Smooth muscle cell (in vitro differentiated cells): ENCODE results near the gene AVP. TPM values are rescaled to one million over a fixed set of nuclear protein-coding genes. Genes with fewer than 3 reads are reported as not detected.

Experiments
- DNase-seq: peaks from one replicate; lab custom pipeline; 2025; ENCODE audit not compliant: unreplicated experiment; lab: John Stamatoyannopoulos, UW
- H2AFZ ChIP-seq: fragments of 200-600 bp; sonication (generic); 2 replicates; pipeline ENCODE4 v1.6.0; 2016; ENCODE audit warnings: antibody characterized with exemption, low read depth, mild to moderate bottlenecking
- H3F3A ChIP-seq: fragments of 200-600 bp; sonication (generic); 2 replicates; pipeline ENCODE4 v1.6.0; 2017; ENCODE audit warnings: antibody characterized with exemption, low read depth
- H3K27ac ChIP-seq: fragments of 200-600 bp; sonication (generic); 2 replicates; pipeline ENCODE4 v1.5.1; 2016; ENCODE audit warnings: low read depth, mild to moderate bottlenecking
- H3K27me3 ChIP-seq: fragments of 200-600 bp; sonication (generic); 2 replicates; pipeline ENCODE4 v1.6.1; 2016; ENCODE audit warnings: low read depth, mild to moderate bottlenecking
- H3K36me3 ChIP-seq: fragments of 200-600 bp; sonication (generic); 2 replicates; pipeline ENCODE4 v1.5.1; 2016; ENCODE audit warnings: low read depth
- H3K4me1 ChIP-seq: fragments of 200-600 bp; sonication (generic); 2 replicates; pipeline ENCODE4 v1.5.1; 2016; ENCODE audit warnings: low read depth
- H3K4me2 ChIP-seq: fragments of 200-600 bp; sonication (generic); 2 replicates; pipeline ENCODE4 v1.6.0; 2016; ENCODE audit warnings: mild to moderate bottlenecking
- H3K4me3 ChIP-seq: fragments of 200-600 bp; sonication (generic); 2 replicates; pipeline ENCODE4 v1.5.1; 2016; ENCODE audit warnings: mild to moderate bottlenecking
- H3K79me2 ChIP-seq: fragments of 200-600 bp; sonication (generic); 2 replicates; pipeline ENCODE4 v1.6.0; 2016; ENCODE audit warnings: low read depth, mild to moderate bottlenecking
- H3K9ac ChIP-seq: fragments of 200-600 bp; sonication (generic); 2 replicates; pipeline ENCODE4 v1.6.0; 2016; ENCODE audit warnings: low read depth
- H3K9me3 ChIP-seq: fragments of 200-600 bp; sonication (generic); replicated peaks from 2 replicates; pipeline ENCODE4 v1.5.1; 2016; ENCODE audit warnings: low read depth
- H4K20me1 ChIP-seq: fragments of 200-600 bp; sonication (generic); 2 replicates; pipeline ENCODE4 v1.6.0; 2016; ENCODE audit warnings: low read depth
- WGBS: methylation state at CpG from one replicate; pipeline ENCODE4 v1.1.7; 2016; ENCODE audit warnings: low lambda C conversion rate; 5-methylcytosine and 5-hydroxymethylcytosine counted together
- polyA plus RNA-seq: library from polyadenylated mRNA; unstranded; fragments of >200 nt; fragmentation: Nextera tagmentation; extraction: Ambion mirVana; gene quantifications from 2 replicates; pipeline ENCODE4 v1.2.1, GENCODE V29; 2016
- total RNA-seq: library from RNA; depleted of rRNA; stranded (reverse); fragments of >200 nt; gene quantifications from 2 replicates; pipeline ENCODE4 v1.2.3, GENCODE V29; 2014
- TF ChIP-seq, protein P1 (sequence below): fragments of 200-600 bp; sonication (generic); IDR thresholded peaks from 2 replicates; pipeline ENCODE4 v1.5.1; 2017; ENCODE audit warnings: borderline replicate concordance, mild to moderate bottlenecking, antibody characterized with exemption; ENCODE audit not compliant: insufficient read depth, poor library complexity, severe bottlenecking

The AVP gene
- total and polyA plus RNA-seq, 2 experiments from 2014 or later: not detected

DNA sequence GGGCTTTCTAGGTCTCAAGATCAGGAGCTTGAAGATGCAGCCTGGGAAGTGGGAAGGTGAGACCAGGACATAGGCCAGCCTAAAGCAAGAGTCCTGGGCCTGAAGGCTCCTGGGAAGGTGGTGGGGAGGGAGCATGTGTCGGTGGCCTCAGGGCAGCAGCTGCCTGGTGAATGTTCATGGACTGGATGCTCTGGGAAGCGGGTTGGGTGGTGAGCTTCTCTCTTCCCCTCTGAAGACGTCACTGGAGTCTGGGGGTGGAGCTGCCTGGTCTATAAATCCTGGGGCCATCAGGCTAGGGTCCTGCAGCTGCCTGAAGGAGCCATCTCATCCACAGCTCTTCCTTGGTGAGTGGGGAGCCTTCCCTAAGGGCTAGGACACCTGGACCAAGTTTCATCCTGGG is 41.2 kb downstream of the AVP start, which contains the start of gene GNRH2:
Gene GNRH2 (plus strand): TSS at position 301 of the 400 bp plus-strand sequence. CDS start 793 bp downstream, outside the sequence.
- Histone ChIP-seq H3K4me3 (no peak within 1 kb of the TSS), H4K20me1 (no peaks in the 10 kb centered on the region), H3K4me1 (no peaks in the 10 kb centered on the region), H3K9me3 (no peaks in the 10 kb centered on the region), H3F3A (no peaks in the 10 kb centered on the region), H3K27me3 (no peaks in the 10 kb centered on the region), H3K36me3 (no peaks in the 10 kb centered on the region), H3K79me2 (peaks cover 13% of the 10 kb centered on the region), H2AFZ (no peak within 1 kb of the TSS), H3K27ac (no peak within 1 kb of the TSS), H3K4me2 (no peak within 1 kb of the TSS), H3K9ac (no peak within 1 kb of the TSS)
- 69% methylated on average over 3 of the region's 3 CpGs for WGBS
- DNase-seq: no peak
- TF ChIP-seq, protein P1, sequence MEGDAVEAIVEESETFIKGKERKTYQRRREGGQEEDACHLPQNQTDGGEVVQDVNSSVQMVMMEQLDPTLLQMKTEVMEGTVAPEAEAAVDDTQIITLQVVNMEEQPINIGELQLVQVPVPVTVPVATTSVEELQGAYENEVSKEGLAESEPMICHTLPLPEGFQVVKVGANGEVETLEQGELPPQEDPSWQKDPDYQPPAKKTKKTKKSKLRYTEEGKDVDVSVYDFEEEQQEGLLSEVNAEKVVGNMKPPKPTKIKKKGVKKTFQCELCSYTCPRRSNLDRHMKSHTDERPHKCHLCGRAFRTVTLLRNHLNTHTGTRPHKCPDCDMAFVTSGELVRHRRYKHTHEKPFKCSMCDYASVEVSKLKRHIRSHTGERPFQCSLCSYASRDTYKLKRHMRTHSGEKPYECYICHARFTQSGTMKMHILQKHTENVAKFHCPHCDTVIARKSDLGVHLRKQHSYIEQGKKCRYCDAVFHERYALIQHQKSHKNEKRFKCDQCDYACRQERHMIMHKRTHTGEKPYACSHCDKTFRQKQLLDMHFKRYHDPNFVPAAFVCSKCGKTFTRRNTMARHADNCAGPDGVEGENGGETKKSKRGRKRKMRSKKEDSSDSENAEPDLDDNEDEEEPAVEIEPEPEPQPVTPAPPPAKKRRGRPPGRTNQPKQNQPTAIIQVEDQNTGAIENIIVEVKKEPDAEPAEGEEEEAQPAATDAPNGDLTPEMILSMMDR: no peak

DNA sequence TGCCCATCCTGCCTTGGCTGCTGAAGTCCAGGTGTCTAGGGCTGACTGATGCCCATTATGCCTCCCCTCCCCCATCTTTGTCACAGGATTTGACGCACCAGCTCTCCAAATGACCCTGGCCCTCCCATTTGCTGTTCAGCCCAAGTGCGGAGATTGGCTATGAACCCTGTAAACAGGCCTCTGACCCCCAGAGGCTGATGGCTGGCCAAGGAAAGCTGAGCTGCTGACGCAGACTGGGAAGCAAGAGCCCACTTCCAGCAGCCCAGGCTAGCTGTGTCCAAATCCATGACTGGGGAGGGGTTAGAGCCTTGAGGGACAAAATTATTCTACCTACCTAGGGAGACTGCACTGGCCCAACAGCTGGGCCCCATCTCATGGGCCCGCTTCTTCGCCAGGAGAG is 41.9 kb downstream of the AVP start:
- DNase-seq: no peak
- WGBS: 93% methylated on average over 5 of the region's 5 CpGs
- H3K4me1 ChIP-seq: no peaks in the 10 kb centered on the region
- H3K4me2 ChIP-seq: no peak overlapping the region
- no peaks in the 10 kb centered on the region for H3K9me3 ChIP-seq
- H3F3A ChIP-seq: no peaks in the 10 kb centered on the region
- H3K27me3 ChIP-seq: no peaks in the 10 kb centered on the region
- H3K4me3 ChIP-seq: no peak overlapping the region
- H3K9ac ChIP-seq: no peak overlapping the region
- no peaks in the 10 kb centered on the region for H3K36me3 ChIP-seq
- H4K20me1 ChIP-seq: no peaks in the 10 kb centered on the region
- no peak overlapping the region for H3K27ac ChIP-seq
- peaks cover 13% of the 10 kb centered on the region for H3K79me2 ChIP-seq
- no peak overlapping the region for H2AFZ ChIP-seq
- TF ChIP-seq, protein P1: no peak

- peaks cover 8% of the 10 kb centered on the region for H3K79me2 ChIP-seq
- H3K4me1 ChIP-seq: no peaks in the 10 kb centered on the region
- no peak overlapping the region for H3K4me3 ChIP-seq
- no peak for DNase-seq
- no peaks in the 10 kb centered on the region for H4K20me1 ChIP-seq
- no peak overlapping the region for H2AFZ ChIP-seq
- no peak overlapping the region for H3K4me2 ChIP-seq
- H3K27ac ChIP-seq: no peak overlapping the region
- no peak overlapping the region for H3K9ac ChIP-seq
- H3K36me3 ChIP-seq: no peaks in the 10 kb centered on the region
- no peaks in the 10 kb centered on the region for H3K27me3 ChIP-seq
- 84% methylated on average over 10 of the region's 10 CpGs for WGBS
- no peaks in the 10 kb centered on the region for H3K9me3 ChIP-seq
- TF ChIP-seq, protein P1: no peak
- no peaks in the 10 kb centered on the region for H3F3A ChIP-seq
Observed at GRCh38 chr20:3041854-3042409, 42.6 kb downstream of the AVP start.

GRCh38 chr20:3040086-3040485 is 44.4 kb downstream of the AVP start:
- H4K20me1 ChIP-seq: no peaks in the 10 kb centered on the region
- no peaks in the 10 kb centered on the region for H3K79me2 ChIP-seq
- H3K4me1 ChIP-seq: no peaks in the 10 kb centered on the region
- H3K27ac ChIP-seq: no peak overlapping the region
- 98% methylated on average over 8 of the region's 8 CpGs for WGBS
- TF ChIP-seq, protein P1: no peak
- H3K4me2 ChIP-seq: no peak overlapping the region
- no peak overlapping the region for H3K9ac ChIP-seq
- H3K9me3 ChIP-seq: no peaks in the 10 kb centered on the region
- H3K36me3 ChIP-seq: no peaks in the 10 kb centered on the region
- H3K27me3 ChIP-seq: no peaks in the 10 kb centered on the region
- DNase-seq: no peak
- H2AFZ ChIP-seq: no peak overlapping the region
- no peaks in the 10 kb centered on the region for H3F3A ChIP-seq
- no peak overlapping the region for H3K4me3 ChIP-seq
